Left colon (tissue), 2 donors: ENCODE data around the gene WNK2. TPM values are rescaled to one million over a fixed set of nuclear protein-coding genes. Genes with fewer than 3 reads are reported as not detected.

Source experiments
- ATAC-seq: fragments of 200-7000 bp; cut with Tn5 transposase; one replicate; pipeline ENCODE4 v1.9.1; 2020; ENCODE audit warnings: mild to moderate bottlenecking, moderate library complexity
- DNase-seq, 2 donors: peaks; one replicate each; pipeline ENCODE4 v3.0.0-alpha.2; 2020
- intact Hi-C, 2 donors: fragments of 100-400 bp; cut with DNase I in 1 of 2; cut with micrococcal nuclease in 1 of 2; formaldehyde crosslinking; loops; one replicate each; pipeline versions ENCODE4 v1.11.2 to v1.14.0; 2022; cut with DNase I, micrococcal nuclease
- total RNA-seq, 2 donors: library from RNA; stranded (reverse); fragmentation: NEBNext Ultra II Directional; extraction: Animal tissue kit (Norgen Biotek cat#: 25700); gene quantifications; one replicate each; pipeline ENCODE4 v1.2.1, GENCODE V29; 2021
- donor health status: DM: no; HTN: no; CAD: no.
- donor health status: DM: yes; HTN: yes; CAD: no.

WNK2 gene
- total RNA-seq, 2 donors from 2014 or later, result 161 to 279 TPM

DNA sequence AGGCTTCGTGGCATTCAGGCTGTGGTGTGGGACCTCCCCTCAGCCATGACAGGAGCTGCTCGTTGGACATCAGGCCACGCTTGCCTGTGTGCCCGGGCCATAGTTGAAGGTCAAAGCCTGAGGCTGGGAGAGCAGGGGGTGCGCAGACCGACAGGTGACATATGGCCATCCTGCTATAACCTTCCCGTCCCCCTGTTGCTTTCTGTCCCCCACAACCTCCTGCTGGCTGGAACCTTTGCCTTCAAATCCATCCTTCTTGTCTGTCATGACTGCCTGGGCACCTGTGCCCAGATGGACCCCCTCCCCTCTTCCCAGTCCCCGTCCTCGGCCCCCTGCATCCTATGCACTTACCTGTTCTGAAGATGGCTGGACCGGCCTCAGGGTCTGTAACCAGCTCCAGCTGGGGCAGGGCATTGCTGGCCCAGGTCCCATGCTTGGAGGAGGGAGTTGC, 83.2 kb downstream of the WNK2 start:
- intact Hi-C loops, result no loop called here
- no peak for ATAC-seq
- DNase-seq, result no peak

GRCh38 chr9:93267681-93268505, 84.0 kb downstream of the WNK2 start:
- no peak for DNase-seq
- intact Hi-C loops, result no loop called here
- ATAC-seq, result peak; percentile 35

DNA sequence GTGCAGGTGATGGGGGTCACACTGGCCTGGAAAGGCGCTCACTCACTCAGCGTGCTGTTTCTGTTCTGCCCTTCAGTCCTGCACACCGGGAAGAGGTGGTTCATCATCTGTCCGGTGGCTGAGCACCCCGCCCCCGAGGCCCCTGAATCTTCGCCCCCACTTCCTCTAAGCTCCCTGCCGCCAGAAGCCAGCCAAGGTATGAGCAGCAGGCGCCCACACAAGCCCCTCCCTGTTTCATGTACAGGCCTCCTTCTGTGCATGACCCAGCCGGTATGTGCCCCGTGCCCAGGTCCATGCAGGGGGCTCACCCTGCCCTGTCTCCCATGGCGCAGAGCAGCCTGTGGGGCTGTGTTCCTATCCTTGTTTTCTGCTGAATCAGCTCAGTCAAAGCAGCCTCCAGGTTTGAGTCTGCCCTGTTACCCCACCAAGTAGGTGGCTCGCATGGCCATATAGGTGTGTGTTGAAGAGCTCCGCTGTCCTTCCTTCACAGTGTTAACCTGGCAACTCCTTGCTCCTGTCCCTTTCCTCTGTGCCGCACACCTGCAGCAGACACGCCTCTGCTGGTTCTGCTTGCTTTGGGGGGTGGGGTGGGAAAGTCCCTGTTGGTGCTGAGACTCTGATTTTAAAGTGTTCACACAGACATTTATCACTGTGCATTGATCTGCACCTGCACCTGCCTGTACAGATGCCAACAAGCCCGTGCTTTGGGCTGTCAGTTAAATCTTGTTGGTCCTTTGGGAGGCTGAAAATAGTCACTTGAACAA, 84.8 kb downstream of the WNK2 start:
- peak; percentile 86 for ATAC-seq
- intact Hi-C loops, result no loop called here
- peak; percentile 75 to 85 for DNase-seq

GRCh38 chr9:93270976-93271375, 87.0 kb downstream of the WNK2 start:
- intact Hi-C loops, result no loop called here
- DNase-seq (no peak), ATAC-seq (no peak)

GRCh38 chr9:93276973-93277372, 93.0 kb downstream of the WNK2 start:
- DNase-seq, result peak in 1 of 2 donors; percentile 14
- intact Hi-C loops, result no loop called here
- ATAC-seq, result peak; percentile 73

- DNase-seq, result peak in 1 of 2 donors; percentile 20
Measured at GRCh38 chr9:93278144-93278543, 94.2 kb downstream of the WNK2 start.

GRCh38 chr9:93280661-93281259, 96.8 kb downstream of the WNK2 start:
- ATAC-seq, result peak; percentile 62
- intact Hi-C loops, result no loop called here
- no peak for DNase-seq

More at GRCh38 chr9:93278144-93278543, 94.2 kb downstream of the WNK2 start:
- no peak for ATAC-seq
- intact Hi-C loops, result no loop called here

GRCh38 chr9:93286252-93287188, 102.6 kb downstream of the WNK2 start:
- ATAC-seq (no peak), DNase-seq (no peak)
- intact Hi-C loops, result no loop called here

GRCh38 chr9:93287189-93287552, 103.2 kb downstream of the WNK2 start:
- no peak for DNase-seq
- no peak for ATAC-seq

DNA sequence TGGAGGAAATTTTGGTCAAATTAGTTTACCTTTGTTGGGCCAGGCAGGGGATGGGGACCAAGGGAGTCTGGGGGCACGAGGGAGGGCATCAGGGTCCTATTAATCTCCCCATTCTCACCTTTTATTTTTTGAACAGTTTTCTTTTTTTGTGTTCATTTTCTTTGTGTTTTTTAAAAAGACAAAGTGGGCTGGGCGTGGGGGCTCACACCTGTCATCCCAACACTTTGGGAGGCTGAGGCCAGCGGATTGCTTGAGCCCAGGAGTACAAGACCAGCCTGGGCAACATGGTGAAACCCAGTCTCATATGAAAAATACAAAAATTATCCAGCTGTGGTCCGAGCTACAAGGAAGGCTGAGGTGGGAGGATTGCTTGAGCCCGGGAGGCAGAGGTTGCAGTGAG, 103.7 kb downstream of the WNK2 start:
- intact Hi-C loops, result no loop called here
- DNase-seq (no peak), ATAC-seq (no peak)

More at GRCh38 chr9:93287189-93287552, 103.2 kb downstream of the WNK2 start:
- intact Hi-C loops, result no loop called here

DNA sequence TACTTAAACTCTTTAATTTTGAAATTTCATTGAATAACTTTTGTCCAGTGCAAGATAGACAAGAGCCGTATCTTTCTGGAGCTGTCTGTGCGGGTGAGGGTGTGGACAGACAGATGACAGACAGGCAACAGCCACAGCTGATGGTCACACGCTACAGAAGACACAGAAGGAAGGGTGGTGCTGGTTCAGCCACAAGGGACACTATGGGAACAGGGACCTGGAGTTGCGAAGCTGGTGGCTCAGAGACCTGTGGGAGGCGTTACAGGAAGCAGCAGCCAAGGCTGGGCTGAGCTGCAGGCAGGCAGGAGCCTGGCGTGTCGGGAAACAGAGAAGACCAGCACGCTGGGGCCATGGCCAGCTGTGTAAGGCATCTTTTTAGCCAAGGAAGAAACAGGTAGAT, 104.4 kb downstream of the WNK2 start:
- intact Hi-C loops, result no loop called here
- ATAC-seq, result peak; percentile 35
- DNase-seq, result peak in 1 of 2 donors; percentile 9

DNA sequence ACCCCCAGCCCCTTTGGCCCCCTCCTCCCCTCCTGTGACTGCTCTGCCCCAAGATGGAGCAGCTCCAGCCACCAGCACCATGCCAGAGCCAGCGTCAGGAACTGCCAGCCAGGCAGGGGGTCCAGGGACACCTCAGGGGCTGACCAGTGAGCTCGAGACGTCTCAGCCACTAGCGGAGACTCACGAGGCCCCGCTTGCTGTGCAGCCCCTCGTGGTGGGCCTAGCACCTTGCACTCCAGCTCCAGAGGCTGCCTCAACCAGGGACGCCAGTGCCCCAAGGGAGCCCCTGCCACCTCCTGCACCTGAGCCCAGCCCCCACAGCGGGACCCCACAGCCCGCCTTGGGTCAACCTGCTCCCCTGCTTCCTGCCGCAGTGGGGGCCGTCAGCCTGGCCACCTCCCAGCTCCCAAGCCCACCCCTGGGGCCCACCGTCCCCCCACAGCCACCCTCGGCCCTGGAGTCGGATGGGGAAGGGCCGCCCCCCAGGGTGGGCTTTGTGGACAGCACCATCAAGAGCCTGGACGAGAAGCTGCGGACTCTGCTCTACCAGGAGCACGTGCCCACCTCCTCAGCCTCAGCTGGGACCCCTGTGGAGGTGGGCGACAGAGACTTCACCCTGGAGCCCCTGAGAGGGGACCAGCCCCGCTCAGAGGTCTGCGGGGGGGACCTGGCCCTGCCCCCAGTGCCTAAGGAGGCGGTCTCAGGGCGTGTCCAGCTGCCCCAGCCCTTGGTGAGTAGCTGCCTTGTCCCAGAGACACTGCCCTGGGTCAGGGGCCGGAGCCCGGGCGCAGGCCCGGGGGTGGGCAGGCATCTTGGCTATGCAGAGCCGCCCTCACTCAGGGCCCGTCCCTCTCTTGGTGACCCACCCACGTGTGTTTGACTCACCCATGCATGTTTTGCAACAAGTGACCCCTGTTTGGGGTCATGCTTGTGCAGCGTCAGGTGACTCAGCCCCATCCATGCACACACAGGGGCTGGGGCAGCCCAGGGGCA, 105.2 kb downstream of the WNK2 start:
- intact Hi-C loops, result no loop called here
- ATAC-seq, result peak; percentile 11
- DNase-seq, result peak in 1 of 2 donors; percentile 23

DNA sequence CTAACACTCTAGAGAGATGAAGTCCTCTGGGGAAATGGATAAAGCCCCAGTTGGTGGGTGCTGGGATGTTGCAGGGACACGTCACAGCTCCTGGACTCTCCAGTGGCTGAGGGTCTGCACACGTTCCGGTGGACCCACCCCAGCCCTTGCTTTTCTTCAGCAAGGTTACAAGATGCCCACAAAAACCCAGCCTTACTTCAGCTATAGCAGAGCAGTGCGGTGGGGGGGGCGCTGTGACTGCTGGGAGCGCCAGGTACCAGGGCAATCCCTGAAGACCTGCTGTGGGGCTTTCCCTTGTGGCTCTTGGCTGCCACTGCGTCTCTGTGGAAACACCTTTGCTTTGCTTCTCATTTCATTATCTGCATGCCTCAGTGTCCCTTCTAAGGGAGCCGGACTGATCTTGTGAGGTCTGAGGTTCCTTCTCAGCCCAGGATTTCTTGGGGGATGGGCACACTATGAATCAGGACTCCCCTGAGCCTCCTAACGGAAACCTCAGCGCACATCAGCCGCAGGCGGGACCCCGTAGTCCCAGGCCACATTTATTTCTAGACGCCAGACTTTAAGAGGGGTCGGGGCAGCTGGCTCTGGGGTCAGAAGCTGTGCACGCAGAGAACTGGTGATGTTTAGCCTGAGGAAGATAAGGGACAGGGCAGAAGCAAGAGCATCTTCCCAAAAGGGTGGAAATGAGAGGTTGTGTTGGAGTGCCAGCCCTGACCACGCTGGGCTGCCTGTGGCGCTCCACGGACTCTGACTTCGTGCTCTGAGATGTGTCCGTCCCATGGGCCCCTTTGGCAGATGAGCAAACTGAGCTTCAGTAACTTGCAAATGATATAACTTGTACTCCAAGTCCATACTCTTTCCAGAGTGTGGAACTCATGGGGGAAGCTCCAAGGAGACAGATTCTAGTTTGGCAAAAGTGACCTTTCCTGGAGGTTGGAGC, 106.8 kb downstream of the WNK2 start:
- peak in 1 of 2 donors; percentile 11 for DNase-seq
- no peak for ATAC-seq
- intact Hi-C loops, result no loop called here

GRCh38 chr9:93291536-93292287, 107.8 kb downstream of the WNK2 start:
- DNase-seq (no peak), ATAC-seq (no peak)
- intact Hi-C loops, result no loop called here

GRCh38 chr9:93292288-93292615, 108.3 kb downstream of the WNK2 start:
- ATAC-seq, result no peak
- intact Hi-C loops, result no loop called here
- no peak for DNase-seq
